GM12875 (cell line): Measurements from ENCODE around the gene FOXF1.

Experiments used
- H3K4me3 ChIP-seq: one replicate; pipeline ENCODE4 v1.5.1; 2011; ENCODE audit warnings: low read depth, low read length, control low read depth
- CTCF ChIP-seq: IDR thresholded peaks from 2 replicates; pipeline ENCODE4 v1.5.1; 2011; ENCODE audit warnings: low read depth, mild to moderate bottlenecking, control low read depth, inconsistent platforms, low read length, moderate library complexity, borderline replicate concordance; ENCODE audit not compliant: insufficient read depth

FOXF1 gene

GRCh38 chr16:86563469-86564345 is 53.4 kb downstream of the FOXF1 start:
- peak; percentile 97 for TF ChIP-seq CTCF
- H3K4me3 ChIP-seq: no peak overlapping the region
